Measurements from ENCODE around the gene CFAP61.

DNA sequence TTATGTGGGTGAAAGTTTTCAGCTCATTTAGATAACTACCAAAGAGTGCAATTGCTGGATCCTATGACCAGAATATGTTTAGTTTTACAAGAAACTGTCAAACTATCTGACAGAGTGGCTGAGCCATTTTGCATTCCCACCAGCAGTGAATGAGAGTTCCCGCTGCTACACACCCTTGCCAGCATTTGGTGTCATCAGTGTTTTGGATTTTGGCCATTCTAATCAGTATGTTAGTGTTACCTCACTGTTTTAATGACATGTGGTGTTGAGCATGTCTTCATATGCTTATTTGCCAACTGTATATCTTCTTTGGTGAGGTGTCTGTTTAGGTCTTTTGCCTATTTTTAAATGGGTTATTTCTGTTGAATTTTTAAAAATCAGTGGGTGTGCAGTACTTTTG is 120.9 kb downstream of the CFAP61 start:
- TF ChIP-seq, protein P1, sequence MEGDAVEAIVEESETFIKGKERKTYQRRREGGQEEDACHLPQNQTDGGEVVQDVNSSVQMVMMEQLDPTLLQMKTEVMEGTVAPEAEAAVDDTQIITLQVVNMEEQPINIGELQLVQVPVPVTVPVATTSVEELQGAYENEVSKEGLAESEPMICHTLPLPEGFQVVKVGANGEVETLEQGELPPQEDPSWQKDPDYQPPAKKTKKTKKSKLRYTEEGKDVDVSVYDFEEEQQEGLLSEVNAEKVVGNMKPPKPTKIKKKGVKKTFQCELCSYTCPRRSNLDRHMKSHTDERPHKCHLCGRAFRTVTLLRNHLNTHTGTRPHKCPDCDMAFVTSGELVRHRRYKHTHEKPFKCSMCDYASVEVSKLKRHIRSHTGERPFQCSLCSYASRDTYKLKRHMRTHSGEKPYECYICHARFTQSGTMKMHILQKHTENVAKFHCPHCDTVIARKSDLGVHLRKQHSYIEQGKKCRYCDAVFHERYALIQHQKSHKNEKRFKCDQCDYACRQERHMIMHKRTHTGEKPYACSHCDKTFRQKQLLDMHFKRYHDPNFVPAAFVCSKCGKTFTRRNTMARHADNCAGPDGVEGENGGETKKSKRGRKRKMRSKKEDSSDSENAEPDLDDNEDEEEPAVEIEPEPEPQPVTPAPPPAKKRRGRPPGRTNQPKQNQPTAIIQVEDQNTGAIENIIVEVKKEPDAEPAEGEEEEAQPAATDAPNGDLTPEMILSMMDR (IDR thresholded peaks at IDR 0.05; ENCODE audit: poor library complexity) = no peak
- TF ChIP-seq EZH2phosphoT487 (IDR thresholded peaks at IDR 0.05; ENCODE audit: low read depth, severe bottlenecking, unreplicated experiment) (no peak), EZH2 (IDR thresholded peaks at IDR 0.05; ENCODE audit: borderline replicate concordance) (no peak)
